NCI-H146 treated with DMSO at 0.1 percent for 48 hours (cell line): ENCODE data around the gene LEF1.
"Not testable (repeated sequence)": the region's sequence is repeated elsewhere in the genome, so short reads cannot be mapped to it uniquely, and the experiment has no call there.

Experiments
- DNase-seq: peaks from one replicate; lab custom pipeline; 2025; ENCODE audit not compliant: unreplicated experiment; lab: John Stamatoyannopoulos, UW

The LEF1 gene

DNA sequence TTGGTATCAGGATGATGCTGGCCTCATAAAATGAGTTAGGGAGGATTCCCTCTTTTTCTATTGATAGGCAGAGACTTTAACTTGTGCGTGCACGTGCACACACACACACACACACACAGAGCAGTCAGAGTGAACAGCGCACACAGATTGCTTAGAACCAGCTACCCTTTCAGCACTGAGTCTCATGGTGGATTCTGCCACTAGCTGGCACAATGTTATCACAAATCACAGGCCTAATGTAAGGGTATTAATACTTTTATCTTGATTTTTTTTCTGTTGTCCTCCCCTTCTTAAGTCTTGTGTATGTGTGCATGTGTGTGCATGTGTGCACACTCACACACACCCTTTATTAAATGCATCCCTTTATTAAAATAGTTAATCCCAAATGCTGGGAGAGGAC, 125.8 kb downstream of the LEF1 start:
- DNase-seq = no peak

DNA sequence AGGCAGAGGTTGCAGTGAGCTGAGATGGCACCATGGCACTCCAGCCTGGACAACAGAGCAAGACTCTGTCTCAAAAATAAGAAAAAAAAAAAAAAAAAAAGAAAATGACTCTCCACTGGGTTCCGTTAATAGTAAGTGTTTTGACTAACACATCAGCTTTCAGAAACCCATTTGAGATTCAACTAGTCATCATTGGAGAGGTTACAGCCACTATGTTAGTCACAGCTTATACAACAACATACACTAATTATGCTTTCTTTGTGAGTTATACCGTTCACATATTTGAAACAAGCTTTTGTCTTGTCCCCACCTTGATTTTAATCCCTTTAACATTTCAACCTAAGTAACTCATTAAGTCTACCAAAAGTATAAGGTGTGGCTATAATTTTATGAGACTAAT, 130.8 kb downstream of the LEF1 start:
- DNase-seq = no peak

DNA sequence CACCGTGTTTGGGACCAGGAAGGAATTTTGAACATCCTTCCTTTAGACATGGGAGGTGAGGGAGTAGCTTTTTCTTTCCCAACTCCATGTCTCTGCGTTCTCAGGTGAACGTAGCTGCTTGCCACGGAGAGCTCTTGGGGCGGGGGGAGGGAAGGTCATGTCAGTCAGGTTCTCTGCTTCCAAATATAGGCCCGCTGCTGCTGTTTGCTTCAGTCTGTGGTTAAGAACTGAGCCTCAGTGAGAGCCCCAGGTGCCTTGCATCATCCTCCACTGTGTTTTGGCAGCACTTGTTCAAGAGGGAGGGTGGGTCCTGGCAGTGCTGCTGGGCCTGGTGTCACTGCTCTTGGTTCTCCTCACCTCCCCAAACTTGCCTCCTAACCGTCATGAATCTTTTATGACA, 132.5 kb downstream of the LEF1 start:
- no peak for DNase-seq

DNA sequence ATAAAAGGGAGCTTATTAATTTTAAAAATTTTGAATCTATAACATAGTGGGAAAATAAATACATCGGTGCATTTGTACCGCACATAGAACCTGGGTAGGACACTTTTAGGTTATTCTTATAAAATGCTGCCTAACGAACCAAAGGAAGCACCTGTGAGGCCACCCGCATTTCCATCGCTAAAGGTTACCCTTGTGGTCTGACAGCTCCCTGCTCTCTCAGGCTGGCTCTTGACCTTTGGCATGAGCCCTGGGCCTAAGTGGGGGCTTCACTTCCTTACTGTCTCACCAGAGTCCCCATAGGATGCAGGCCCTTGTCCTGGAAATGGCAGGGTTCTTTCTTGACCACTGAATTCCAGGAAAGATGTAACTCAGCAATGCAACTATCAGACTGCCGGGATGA, 133.0 kb downstream of the LEF1 start:
- no peak for DNase-seq

DNA sequence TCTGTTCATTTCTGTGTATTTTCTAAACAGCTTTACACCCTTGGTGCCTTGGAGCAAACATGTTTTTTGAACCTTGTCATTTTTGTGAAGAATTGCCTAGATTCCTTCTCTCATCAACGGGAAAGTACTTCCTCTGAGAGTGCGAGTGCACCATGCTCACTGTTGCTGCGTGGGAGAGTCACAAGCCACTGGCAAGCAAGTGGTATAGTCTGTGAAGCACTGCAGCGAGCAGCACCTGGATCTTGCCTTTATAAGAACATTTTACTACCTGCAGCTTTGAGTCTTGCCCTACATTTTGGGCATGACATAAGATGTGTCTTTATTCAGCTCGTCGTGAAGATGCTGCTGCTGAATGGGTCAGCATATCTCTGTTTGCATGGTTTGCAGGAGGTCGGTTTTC, 134.2 kb downstream of the LEF1 start:
- DNase-seq = no peak

DNA sequence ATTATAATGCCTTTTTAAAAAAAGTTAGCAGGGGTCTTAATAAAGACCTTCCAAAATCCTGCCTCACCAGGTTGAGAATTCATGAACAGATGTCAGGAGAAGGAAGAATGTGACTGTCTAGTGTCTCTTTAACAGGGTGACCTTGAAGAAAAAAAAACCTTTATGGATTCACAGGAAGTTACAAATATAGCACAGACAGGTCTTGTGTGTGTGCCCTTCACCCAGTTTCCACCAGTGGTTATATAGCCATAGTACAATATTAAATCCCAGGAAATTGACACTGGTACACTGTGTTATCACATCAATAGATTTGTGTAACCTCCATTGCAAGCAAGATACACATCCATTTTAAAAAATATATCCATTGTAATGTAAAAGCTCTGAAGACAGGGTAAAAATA, 135.4 kb downstream of the LEF1 start:
- no peak for DNase-seq

DNA sequence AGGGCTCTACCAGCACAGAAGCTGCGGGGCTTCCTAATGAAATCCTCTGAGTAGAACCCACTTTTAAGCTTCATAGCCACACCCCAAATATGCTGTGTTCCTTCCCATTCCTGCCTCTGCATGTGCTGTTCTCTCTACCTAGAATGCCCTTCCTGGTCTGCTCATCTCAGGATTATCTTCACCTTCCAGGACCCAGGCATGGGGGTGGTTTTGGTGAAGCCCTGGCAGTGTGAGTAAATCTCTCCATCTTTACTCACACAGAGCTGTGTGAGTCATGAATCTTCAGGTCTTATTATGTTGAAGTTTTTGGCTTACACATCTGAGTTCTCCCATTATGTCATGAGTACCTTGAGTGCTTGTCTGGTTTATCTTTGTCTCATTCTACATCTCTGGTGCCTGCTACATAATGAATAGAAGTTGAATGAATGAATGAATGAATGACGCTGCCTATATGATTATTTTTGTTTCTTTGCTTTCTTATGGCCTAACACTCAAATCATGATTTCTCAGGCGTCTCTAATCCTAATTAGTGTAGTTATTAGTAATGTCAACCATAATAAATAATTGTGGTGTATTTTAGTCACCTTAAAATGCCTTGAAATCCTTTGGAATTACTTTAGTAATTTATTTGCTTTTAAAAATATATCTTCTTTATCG, 137.2 kb downstream of the LEF1 start:
- DNase-seq = no peak

DNA sequence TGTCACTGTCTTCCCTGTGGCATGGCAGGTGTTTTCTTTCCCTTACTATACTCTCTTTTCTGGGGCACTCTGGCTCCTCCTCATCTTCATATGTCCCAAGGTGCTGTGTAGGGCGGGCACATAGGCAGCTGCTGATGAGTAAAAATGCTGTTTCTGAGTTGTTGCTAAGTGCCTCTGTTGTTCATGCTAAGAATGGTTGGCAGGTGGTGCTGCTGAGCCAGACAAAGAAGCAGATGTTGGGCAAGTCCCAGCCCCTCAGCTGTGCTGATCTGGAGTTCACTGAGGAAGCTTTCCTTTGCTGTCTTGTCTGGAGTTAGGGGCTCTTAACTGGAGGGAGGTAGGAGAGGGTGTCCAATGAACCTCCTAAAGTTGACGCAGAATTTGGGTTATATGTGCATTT, 138.4 kb downstream of the LEF1 start:
- peak; percentile 13 for DNase-seq

DNA sequence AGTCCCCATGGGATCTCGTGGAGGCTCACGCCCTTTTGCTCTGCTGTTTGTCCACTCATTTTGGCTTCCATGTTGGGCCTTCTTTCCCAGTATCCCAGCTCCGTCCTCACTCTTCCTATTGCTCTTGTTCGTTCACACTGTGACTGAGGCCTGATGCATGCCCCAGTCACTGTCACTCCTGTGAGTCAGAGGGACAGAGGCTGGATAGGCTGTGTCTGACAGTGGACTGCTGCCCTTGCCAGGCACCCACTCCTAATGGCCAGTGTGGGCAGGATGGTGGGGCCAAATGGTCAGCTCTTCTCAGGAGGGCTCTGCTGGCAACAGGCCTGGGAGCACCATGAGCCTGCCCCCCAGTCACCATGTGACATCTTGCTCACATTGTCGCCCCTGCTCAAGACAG, 139.0 kb downstream of the LEF1 start:
- DNase-seq = no peak

DNA sequence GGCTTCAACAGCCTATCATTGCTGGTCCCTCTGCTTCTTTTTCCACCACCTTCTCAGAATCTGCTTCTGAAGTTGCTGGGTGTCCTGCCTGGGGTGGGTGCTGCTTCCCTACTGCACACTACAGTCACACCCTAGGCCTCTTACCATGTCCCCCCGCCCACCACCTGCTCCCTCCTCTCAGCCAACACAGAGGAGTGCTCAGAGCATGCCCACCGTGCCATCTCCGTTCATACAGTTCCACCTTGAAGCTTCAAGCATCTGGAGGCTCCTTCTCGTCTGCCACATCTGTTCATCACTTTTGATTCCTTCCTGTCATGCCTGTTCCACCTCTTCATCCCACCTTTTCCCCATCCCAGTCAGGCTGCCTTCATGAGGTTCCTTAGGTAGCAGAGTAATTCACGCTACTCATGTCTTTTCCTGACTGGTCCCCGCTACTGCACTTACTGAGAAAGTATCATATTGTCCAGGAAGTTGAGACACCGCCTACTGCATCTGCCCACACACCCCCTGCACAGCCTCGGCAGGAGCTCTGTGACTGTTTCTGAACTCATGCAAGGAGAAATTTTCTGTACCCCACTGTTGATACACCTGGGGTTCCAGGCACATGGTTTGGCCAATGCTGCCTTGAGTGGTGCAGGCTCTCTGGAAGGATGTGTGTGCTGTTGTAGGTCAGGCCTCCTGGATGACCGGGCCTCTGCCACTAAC, 139.6 kb downstream of the LEF1 start:
- DNase-seq = no peak

DNA sequence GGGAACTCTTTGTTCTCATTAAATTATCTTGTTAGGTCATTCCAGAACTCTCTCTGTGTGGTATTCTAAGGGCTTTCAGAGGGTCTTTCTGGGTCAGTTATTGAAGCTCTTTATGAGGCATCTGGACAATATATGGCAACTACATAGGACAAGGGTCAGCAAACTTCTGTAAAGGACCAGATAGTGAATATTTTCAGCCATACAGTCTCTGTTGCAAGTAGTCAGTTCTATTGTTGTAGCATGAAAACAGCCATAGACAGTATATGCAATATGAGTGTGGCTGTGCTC, 143.9 kb downstream of the LEF1 start:
- no peak for DNase-seq

DNA sequence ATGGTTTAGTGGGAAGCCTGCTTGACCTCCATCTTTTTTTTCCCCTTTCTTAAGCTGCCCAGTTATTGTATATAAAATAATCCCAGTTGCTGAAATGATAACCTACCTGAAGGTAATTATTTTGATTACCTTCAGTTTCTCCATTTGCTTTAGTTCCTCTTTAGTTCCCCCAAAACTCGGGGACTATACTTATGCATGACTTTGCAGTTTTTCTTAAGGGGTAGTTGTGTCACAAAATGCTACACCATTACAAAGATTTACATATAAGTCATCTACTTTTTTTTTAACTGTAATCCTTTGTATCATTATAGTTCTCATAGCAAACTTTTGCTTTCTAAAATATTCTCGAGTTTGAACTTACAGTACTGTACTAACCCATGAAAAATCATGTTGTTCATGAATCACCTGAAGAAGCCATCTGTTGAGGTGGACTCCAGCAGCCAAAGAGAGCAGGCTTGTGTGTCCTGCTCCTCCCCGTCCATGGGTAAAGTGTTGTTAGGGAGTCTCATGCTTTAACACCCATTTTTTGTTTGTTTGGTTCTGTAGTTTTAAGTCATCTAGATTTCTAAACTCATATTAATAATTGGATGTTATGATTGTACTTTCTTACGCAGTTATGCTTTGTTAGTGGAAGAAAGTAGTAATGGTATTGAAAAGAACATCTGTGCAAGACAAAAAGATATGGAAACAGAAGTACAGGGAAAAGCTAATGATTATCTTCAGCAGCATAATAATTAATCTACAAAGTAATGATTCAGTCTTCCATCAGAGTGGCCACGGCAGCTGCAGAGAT, 144.5 kb downstream of the LEF1 start:
- no peak for DNase-seq

DNA sequence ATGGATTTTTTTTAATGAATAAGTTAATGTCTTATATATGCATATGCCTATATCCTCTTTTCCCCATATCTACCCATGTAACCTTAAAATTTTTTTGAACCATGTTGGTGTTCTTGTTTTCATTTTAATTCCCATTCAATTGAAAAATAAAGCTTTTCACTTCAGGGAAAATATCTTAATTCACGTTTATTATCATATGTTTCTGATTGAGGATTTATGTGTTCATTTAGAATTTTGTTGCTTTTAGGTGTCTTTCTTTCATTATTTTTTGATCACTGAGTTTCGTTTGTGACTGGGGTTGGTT, 149.9 kb downstream of the LEF1 start:
- DNase-seq = no peak

DNA sequence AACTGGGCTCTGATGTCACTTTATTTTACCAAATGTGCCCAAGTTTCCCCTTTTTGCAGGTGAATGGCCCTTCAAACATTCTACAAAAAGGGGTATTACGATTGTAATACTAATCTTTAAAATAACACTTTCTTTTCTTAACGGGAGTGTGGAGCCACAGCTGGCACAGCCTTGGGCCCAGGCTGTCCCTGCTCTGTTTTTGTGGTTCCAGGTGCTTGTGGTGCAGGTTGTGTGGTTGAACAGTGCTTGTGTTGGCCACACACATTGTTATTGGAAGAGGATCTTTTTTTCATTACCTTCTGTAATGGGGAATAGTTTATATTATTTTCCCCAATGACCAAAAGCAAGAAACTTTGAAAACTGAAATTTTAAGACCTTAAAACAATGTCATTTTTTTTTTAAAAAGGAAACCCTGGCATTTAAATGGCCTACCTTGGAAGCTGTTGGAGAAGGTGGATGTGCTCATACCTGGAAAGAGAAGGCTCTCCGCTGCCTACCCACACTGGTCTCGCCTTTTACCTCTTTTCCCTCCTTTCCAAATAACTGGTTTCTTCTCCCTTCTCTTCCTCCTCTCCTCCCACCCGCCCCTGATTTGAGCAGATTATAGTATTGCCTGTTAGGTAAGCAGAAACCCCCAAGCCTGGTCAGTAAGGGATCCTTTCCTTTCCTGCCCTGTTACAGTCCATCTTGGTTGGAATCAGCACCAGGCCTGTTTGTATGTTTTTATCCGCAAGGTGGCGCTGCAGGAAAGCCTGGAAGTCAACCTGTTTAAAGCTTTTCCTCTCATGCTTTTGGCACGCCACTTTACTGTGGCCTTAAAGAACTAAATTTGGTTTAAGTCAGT, 150.5 kb downstream of the LEF1 start:
- DNase-seq = no peak

DNA sequence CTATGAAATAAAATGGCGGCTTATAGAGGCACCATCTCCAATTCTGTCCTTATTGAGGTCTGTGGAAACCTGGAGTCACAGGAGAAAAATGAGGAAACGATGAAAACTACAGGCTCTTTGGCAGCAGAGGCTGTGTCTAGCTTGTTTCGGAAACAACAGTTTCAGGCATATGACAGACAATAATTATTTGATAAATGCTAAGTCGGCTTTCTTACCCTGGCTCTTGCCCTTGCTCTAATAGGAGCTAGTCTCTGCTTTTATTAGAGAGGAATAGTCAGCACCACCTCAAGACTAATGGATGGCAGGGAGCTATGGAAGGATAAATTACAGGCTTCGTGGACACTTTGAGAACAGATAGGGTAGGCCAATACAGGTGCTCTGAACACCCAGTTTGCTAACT, 154.8 kb downstream of the LEF1 start:
- no peak for DNase-seq

DNA sequence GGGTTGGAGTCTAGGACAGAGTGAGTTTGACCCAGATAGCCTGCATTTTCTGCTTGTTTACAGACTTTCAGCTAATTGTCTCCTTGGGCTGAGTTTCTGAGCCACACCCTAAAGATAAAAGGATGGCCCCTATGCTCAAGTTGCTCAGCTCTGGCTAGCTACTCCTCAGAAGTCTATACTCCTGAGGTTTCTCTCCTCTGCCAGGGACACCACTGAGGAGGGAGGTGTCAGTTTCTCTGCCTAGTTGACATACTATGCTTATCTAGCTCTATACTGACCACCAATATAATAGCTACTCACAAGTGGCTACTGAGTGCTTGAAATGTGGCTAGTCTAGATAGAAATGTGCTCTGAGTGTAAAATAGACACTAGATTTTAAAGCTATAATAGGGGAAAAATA, 155.4 kb downstream of the LEF1 start:
- DNase-seq = no peak

DNA sequence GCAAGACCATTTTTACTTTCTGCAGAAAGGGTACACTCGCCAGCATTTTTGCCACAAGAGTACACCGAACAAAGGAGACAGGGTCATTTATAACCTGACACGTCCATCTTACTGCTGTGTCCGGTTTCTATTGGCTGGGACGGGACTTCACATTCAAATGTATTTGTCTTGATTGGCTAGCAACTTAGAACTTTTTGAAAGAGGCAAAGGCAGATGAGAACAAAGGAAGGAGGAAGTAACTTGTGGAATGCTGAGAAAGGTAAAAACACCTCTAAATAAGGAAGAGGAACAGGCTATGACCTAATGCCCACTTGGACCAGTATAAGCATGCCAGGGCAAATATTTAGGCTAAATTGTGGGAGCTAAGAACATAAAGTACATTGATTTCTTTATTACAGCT, 156.3 kb downstream of the LEF1 start:
- not testable (repeated sequence) for DNase-seq

DNA sequence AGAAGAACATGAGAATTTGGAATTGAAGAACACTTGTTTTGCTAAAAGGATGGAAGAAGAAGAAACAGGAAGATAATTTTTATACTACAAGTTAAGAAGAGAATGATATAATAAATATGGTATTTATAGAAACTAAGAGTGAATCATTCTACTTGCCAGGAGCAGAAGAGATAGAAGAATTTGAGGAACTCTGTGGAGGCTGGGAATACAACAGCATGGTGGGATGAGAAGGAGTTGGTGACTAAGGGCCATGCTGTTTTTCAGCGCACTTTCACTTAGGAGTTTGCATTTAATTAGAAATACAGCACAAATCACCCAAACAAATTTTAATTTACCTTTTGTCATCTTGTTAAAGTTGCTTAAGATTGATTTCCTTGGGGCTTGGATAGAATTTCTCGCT, 158.6 kb downstream of the LEF1 start:
- DNase-seq = no peak

DNA sequence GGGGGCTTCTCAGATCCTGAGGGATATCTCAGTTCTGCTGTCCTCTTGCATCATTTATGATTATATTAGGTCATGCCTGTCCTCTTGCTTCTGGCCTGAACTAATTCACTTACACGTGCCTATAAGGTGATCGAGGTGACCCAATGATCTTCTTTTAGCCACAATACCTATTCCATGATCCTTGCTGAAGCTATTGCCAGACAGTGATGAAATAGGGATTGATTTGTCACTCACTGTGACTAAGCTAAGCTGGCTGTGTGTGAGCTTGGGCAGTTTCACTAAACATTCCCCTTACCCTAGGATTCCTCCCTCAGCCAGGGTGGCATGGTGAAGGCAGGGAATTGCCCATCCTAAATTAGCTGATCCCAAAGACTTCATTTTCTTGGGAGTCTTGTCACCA, 160.0 kb downstream of the LEF1 start:
- DNase-seq = no peak

DNA sequence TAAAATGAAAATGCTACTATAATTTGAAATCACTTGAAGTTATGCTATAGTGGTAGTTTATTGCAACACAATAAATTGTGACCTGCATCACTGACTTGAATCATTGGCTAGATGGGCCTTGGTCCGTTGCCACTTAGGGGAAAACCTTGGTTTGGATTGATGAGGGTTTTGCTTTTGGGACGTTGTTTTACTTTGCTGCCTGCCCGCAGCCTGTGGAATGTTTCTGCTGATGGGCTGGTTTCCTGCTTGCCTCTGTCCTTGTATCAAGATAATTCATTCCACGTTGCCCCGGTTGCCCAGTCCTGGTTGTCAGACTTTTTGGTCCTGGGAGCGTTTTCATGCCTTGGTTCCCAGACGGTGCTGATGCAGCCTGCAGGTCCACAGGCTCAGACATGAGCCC, 160.7 kb downstream of the LEF1 start:
- DNase-seq = no peak

DNA sequence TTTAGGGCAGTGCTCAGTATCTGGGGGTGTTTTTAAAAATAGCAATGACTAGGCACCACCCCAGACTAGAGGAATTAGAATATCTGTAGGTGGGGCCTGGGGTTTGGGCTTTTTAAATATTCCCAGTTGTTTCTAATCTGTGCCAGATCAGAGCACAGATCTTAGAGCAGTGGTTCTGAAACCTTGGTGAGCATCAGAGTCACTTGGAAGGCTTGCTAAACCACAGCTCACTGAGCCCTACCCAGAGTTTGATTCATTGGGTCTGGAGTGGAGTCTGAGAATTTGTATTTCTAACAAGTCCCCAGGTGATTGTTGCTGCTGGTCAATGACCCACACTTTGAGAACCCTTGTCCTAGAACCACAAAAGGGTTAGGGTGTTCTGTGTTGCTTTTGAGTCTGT, 162.4 kb downstream of the LEF1 start:
- DNase-seq = no peak

DNA sequence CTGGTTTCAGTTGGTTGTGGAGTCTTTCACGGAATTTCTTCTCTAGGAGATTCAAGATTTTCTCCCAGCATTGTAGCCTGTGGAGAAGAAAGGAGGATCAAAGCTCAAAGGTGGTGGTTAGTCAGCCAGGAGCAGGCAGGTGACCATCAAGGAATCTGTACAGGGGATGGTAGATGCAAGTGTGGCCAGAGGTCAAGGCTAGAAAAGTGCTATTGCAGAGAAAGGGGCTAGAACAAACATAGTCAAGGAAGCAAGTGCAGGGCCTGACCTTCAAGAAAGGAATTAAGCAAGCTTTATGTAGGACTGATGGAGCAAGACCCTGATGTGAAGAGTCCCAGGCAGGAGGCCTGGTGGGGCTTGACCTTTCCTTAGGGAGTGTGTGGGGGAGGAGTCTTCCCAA, 162.9 kb downstream of the LEF1 start:
- no peak for DNase-seq
